ENCODE measurements around the gene RAB12. TPM values are rescaled to one million over a fixed set of nuclear protein-coding genes. Genes with fewer than 3 reads are reported as not detected.

RAB12 gene
- total RNA-seq, 2 experiments from 2014 or later, result 20.1 to 20.3 TPM

- ChIA-PET POLR2A (no interaction called here), CTCF (no interaction called here)
- Mint-ChIP-seq H3K9me3 (no peaks in the 10 kb centered on the region), H3K27ac (no peak overlapping the region), H3K27me3 (peaks cover 6% of the 10 kb centered on the region), H3K4me3 (no peak overlapping the region), H3K4me1 (ENCODE audit: low read depth) (no peaks in the 10 kb centered on the region), H3K36me3 (ENCODE audit: low read depth) (no peaks in the 10 kb centered on the region)
- ATAC-seq (ENCODE audit: poor library complexity) (no peak), DNase-seq (no peak)
- Histone ChIP-seq H3K9me3 (ENCODE audit: control insufficient read depth in 1 of 2, insufficient read depth in 1 of 2, low read length in 2 of 2) (no peaks in the 10 kb centered on the region), H3K27me3 (ENCODE audit: control insufficient read depth in 1 of 2, insufficient read depth in 2 of 2, low read length in 2 of 2) (no peaks in the 10 kb centered on the region), H3K4me1 (ENCODE audit: insufficient read depth, low read length) (no peaks in the 10 kb centered on the region), H3K4me3 (ENCODE audit: low read length) (no peak overlapping the region), H3K27ac (ENCODE audit: low read depth in 1 of 2, low read length in 2 of 2) (no peak overlapping the region), H3K36me3 (ENCODE audit: insufficient read depth, low read length) (no peaks in the 10 kb centered on the region)
- intact Hi-C loops (cut with DNase I, micrococcal nuclease), result no loop called here
- TF ChIP-seq CTCF (IDR thresholded peaks at IDR 0.05), result no peak
Measured at GRCh38 chr18:8667846-8668245, 58.6 kb downstream of the RAB12 start.

- ATAC-seq (ENCODE audit: poor library complexity) (no peak), DNase-seq (no peak)
- POLR2A ChIA-PET, result no interaction called here
- H3K4me3 Mint-ChIP-seq, result no peak overlapping the region
- no peaks in the 10 kb centered on the region for H3K4me1 Mint-ChIP-seq (ENCODE audit: low read depth)
- H3K27me3 Mint-ChIP-seq, result peaks cover 5% of the 10 kb centered on the region
- Histone ChIP-seq H3K4me3 (ENCODE audit: low read length) (no peak overlapping the region), H3K27ac (ENCODE audit: low read depth in 1 of 2, low read length in 2 of 2) (no peak overlapping the region), H3K4me1 (ENCODE audit: insufficient read depth, low read length) (no peaks in the 10 kb centered on the region), H3K36me3 (ENCODE audit: insufficient read depth, low read length) (no peaks in the 10 kb centered on the region), H3K27me3 (ENCODE audit: control insufficient read depth in 1 of 2, insufficient read depth in 2 of 2, low read length in 2 of 2) (no peaks in the 10 kb centered on the region), H3K9me3 (ENCODE audit: control insufficient read depth in 1 of 2, insufficient read depth in 1 of 2, low read length in 2 of 2) (no peaks in the 10 kb centered on the region)
- H3K27ac Mint-ChIP-seq, result no peak overlapping the region
- intact Hi-C loops (cut with DNase I, micrococcal nuclease), result no loop called here
- no peak for TF ChIP-seq CTCF (IDR thresholded peaks at IDR 0.05)
- no peaks in the 10 kb centered on the region for H3K36me3 Mint-ChIP-seq (ENCODE audit: low read depth)
- H3K9me3 Mint-ChIP-seq, result no peaks in the 10 kb centered on the region
- CTCF ChIA-PET, result no interaction called here
Measured at GRCh38 chr18:8668381-8668780, 59.1 kb downstream of the RAB12 start.

GRCh38 chr18:8669571-8669970 lies 60.3 kb downstream of the RAB12 start:
- Histone ChIP-seq H3K36me3 (ENCODE audit: insufficient read depth, low read length) (no peaks in the 10 kb centered on the region), H3K9me3 (ENCODE audit: control insufficient read depth in 1 of 2, insufficient read depth in 1 of 2, low read length in 2 of 2) (no peaks in the 10 kb centered on the region), H3K27me3 (ENCODE audit: control insufficient read depth in 1 of 2, insufficient read depth in 2 of 2, low read length in 2 of 2) (no peaks in the 10 kb centered on the region), H3K4me1 (ENCODE audit: insufficient read depth, low read length) (no peaks in the 10 kb centered on the region), H3K27ac (ENCODE audit: low read depth in 1 of 2, low read length in 2 of 2) (no peak overlapping the region), H3K4me3 (ENCODE audit: low read length) (no peak overlapping the region)
- Mint-ChIP-seq H3K36me3 (ENCODE audit: low read depth) (no peaks in the 10 kb centered on the region), H3K9me3 (no peaks in the 10 kb centered on the region), H3K4me1 (ENCODE audit: low read depth) (no peaks in the 10 kb centered on the region), H3K27ac (no peak overlapping the region), H3K27me3 (no peaks in the 10 kb centered on the region), H3K4me3 (no peak overlapping the region)
- no peak for TF ChIP-seq CTCF (IDR thresholded peaks at IDR 0.05)
- ChIA-PET POLR2A (no interaction called here), CTCF (interaction anchor here (0.6 kb wide), 1 partner anchor 830 kb away, joined by 5 read pairs; no protein-coding TSS in a partner anchor)
- ATAC-seq (ENCODE audit: poor library complexity) (no peak), DNase-seq (no peak)
- intact Hi-C loops (cut with DNase I, micrococcal nuclease), result no loop called here
